Trophoblast cell (in vitro differentiated cells and primary cell): ENCODE measurements around the gene USP44. TPM values are rescaled to one million over a fixed set of nuclear protein-coding genes. Genes with fewer than 3 reads are reported as not detected.
A peak's percentile ranks its signal among the peaks of the same experiment; 100 is the strongest.

ENCODE experiments used
- DNase-seq, 2 donors: peaks; one replicate each; pipeline ENCODE4 v3.0.0-alpha.2; 2016
- H2AFZ ChIP-seq: 2 replicates; pipeline ENCODE4 v1.6.1; 2013; ENCODE audit warnings: low read length, moderate library complexity, mild to moderate bottlenecking; ENCODE audit not compliant: insufficient read depth, poor library complexity
- H2AK5ac ChIP-seq: 2 replicates; pipeline ENCODE4 v1.6.1; 2013; ENCODE audit warnings: mild to moderate bottlenecking, low read length
- H2BK120ac ChIP-seq: 2 replicates; pipeline ENCODE4 v1.6.1; 2013; ENCODE audit warnings: low read length, mild to moderate bottlenecking, moderate library complexity; ENCODE audit not compliant: insufficient read depth, poor library complexity
- H2BK12ac ChIP-seq: 2 replicates; pipeline ENCODE4 v1.6.1; 2013; ENCODE audit warnings: mild to moderate bottlenecking, low read length, moderate library complexity
- H2BK5ac ChIP-seq: 2 replicates; pipeline ENCODE4 v1.6.1; 2013; ENCODE audit warnings: low read length, low read depth, moderate library complexity, mild to moderate bottlenecking; ENCODE audit not compliant: poor library complexity
- H3K14ac ChIP-seq: 2 replicates; pipeline ENCODE4 v1.6.1; 2013; ENCODE audit warnings: mild to moderate bottlenecking, low read length
- H3K18ac ChIP-seq: 2 replicates; pipeline ENCODE4 v1.6.1; 2013; ENCODE audit warnings: mild to moderate bottlenecking, low read length
- H3K23ac ChIP-seq: 2 replicates; pipeline ENCODE4 v1.6.1; 2013; ENCODE audit warnings: low read length
- H3K27ac ChIP-seq: 2 replicates; pipeline ENCODE4 v1.5.1; 2013; ENCODE audit warnings: low read depth, mild to moderate bottlenecking, inconsistent platforms, low read length, moderate library complexity
- H3K27me3 ChIP-seq: 2 replicates; pipeline ENCODE4 v1.6.1; 2013; ENCODE audit warnings: inconsistent platforms, mild to moderate bottlenecking, low read length, moderate library complexity; ENCODE audit not compliant: insufficient read depth
- H3K36me3 ChIP-seq, 2 experiments: 1 replicate in 1 of 2; 2 replicates in 1 of 2; pipeline ENCODE4 v1.6.1; 2013; ENCODE audit warnings: low read length in 2 of 2, mild to moderate bottlenecking in 2 of 2, moderate library complexity in 1 of 2; ENCODE audit not compliant: insufficient read depth in 2 of 2, control insufficient read depth in 1 of 2
- H3K4ac ChIP-seq: 2 replicates; pipeline ENCODE4 v1.6.1; 2013; ENCODE audit warnings: low read depth, mild to moderate bottlenecking, low read length, moderate library complexity
- H3K4me1 ChIP-seq, 2 experiments: 1 replicate in 1 of 2; 2 replicates in 1 of 2; pipeline ENCODE4 v1.6.1; 2013; ENCODE audit warnings: low read length in 2 of 2, mild to moderate bottlenecking in 2 of 2, moderate library complexity in 1 of 2; ENCODE audit not compliant: insufficient read depth in 2 of 2, control insufficient read depth in 1 of 2
- H3K4me2 ChIP-seq: 2 replicates; pipeline ENCODE4 v1.6.1; 2013; ENCODE audit warnings: inconsistent platforms, mild to moderate bottlenecking, low read length, moderate library complexity
- H3K4me3 ChIP-seq: 2 replicates; pipeline ENCODE4 v1.5.1; 2013; ENCODE audit warnings: mild to moderate bottlenecking, low read depth, low read length, inconsistent platforms
- H3K79me1 ChIP-seq: one replicate; pipeline ENCODE4 v1.6.1; 2013; ENCODE audit warnings: low read length
- H3K79me2 ChIP-seq: 2 replicates; pipeline ENCODE4 v1.6.1; 2013; ENCODE audit warnings: low read length, mild to moderate bottlenecking; ENCODE audit not compliant: control insufficient read depth, insufficient read depth, poor library complexity
- H3K9ac ChIP-seq: 2 replicates; pipeline ENCODE4 v1.6.1; 2013; ENCODE audit warnings: mild to moderate bottlenecking, low read length
- H3K9me3 ChIP-seq: 2 replicates; pipeline ENCODE4 v1.6.1; 2013; ENCODE audit warnings: low read depth, mild to moderate bottlenecking, control low read depth, inconsistent platforms, low read length; ENCODE audit not compliant: insufficient read depth
- H4K12ac ChIP-seq: 2 replicates; pipeline ENCODE4 v1.6.1; 2013; ENCODE audit warnings: low read depth, mild to moderate bottlenecking, low read length, moderate library complexity
- H4K8ac ChIP-seq: 2 replicates; pipeline ENCODE4 v1.6.1; 2013; ENCODE audit warnings: low read depth, mild to moderate bottlenecking, low read length, moderate library complexity
- H4K91ac ChIP-seq: one replicate; pipeline ENCODE4 v1.6.1; 2013; ENCODE audit warnings: low read depth, mild to moderate bottlenecking, low read length, moderate library complexity
- WGBS: extraction: QIAGEN DNeasy Blood & Tissue Kit; methylation state at CpG from one replicate; pipeline ENCODE4 v1.1.7; 2013; ENCODE audit warnings: missing lambda C conversion rate; ENCODE audit not compliant: insufficient read length, insufficient coverage; ENCODE audit errors: extremely low coverage; 5-methylcytosine and 5-hydroxymethylcytosine counted together
- polyA plus RNA-seq: library from polyadenylated mRNA; stranded (reverse); fragments of 200-250 nt; gene quantifications from 2 replicates; pipeline ENCODE4 v1.2.3, GENCODE V29; 2013

The USP44 gene
- polyA plus RNA-seq, result 0.01 and 0.06 TPM in 2 replicates

GRCh38 chr12:95551305-95551704, at the start of gene USP44:
Gene USP44, minus strand, starts transcription at chr12:95551476. Its CDS starts 17,220 bp downstream, at chr12:95534256.
- peak within 1 kb of the TSS; percentile 20 for H3K4me2 ChIP-seq
- no peak for DNase-seq
- WGBS, result no CpG with 5 or more reads among the region's 9 CpGs

GRCh38 chr12:95600567-95600966, 49.3 kb upstream of the USP44 start:
- no peak overlapping the region for H2BK5ac ChIP-seq
- H3K4ac ChIP-seq, result no peak overlapping the region
- H3K27ac ChIP-seq, result no peak overlapping the region
- no peak overlapping the region for H3K14ac ChIP-seq
- no peaks in the 10 kb centered on the region for H3K27me3 ChIP-seq
- no CpG with 5 or more reads among the region's 8 CpGs for WGBS
- no peaks in the 10 kb centered on the region for H3K79me2 ChIP-seq
- H3K4me3 ChIP-seq, result no peak overlapping the region
- no peak overlapping the region for H2AFZ ChIP-seq
- no peak overlapping the region for H2BK12ac ChIP-seq
- no peak overlapping the region for H4K91ac ChIP-seq
- no peaks in the 10 kb centered on the region for H3K79me1 ChIP-seq
- no peak overlapping the region for H3K23ac ChIP-seq
- no peaks in the 10 kb centered on the region for H3K9me3 ChIP-seq
- no peak overlapping the region for H2AK5ac ChIP-seq
- H3K9ac ChIP-seq, result no peak overlapping the region
- DNase-seq, result no peak
- no peaks in the 10 kb centered on the region for H3K36me3 ChIP-seq
- H2BK120ac ChIP-seq, result no peak overlapping the region
- no peak overlapping the region for H4K8ac ChIP-seq
- no peak overlapping the region for H3K18ac ChIP-seq
- no peak overlapping the region for H3K4me2 ChIP-seq
- H3K4me1 ChIP-seq, result no peaks in the 10 kb centered on the region
- no peak overlapping the region for H4K12ac ChIP-seq

More at GRCh38 chr12:95551305-95551704, at the start of gene USP44:
- Histone ChIP-seq H3K4me1 (peaks cover 9 to 11% of the 10 kb centered on the region in 2 experiments), H3K9me3 (peaks cover 6% of the 10 kb centered on the region), H3K9ac (no peak within 1 kb of the TSS), H3K27me3 (peaks cover 31% of the 10 kb centered on the region), H3K18ac (no peak within 1 kb of the TSS), H3K14ac (no peak within 1 kb of the TSS), H2BK12ac (no peak within 1 kb of the TSS), H3K4me3 (no peak within 1 kb of the TSS), H2BK5ac (no peak within 1 kb of the TSS), H3K79me2 (no peaks in the 10 kb centered on the region), H3K4ac (no peak within 1 kb of the TSS), H3K36me3 (no peaks in the 10 kb centered on the region), H3K23ac (no peak within 1 kb of the TSS), H2BK120ac (no peak within 1 kb of the TSS), H3K79me1 (no peaks in the 10 kb centered on the region), H3K27ac (no peak within 1 kb of the TSS), H2AFZ (no peak within 1 kb of the TSS), H4K8ac (no peak within 1 kb of the TSS), H4K91ac (no peak within 1 kb of the TSS), H4K12ac (no peak within 1 kb of the TSS), H2AK5ac (no peak within 1 kb of the TSS)

GRCh38 chr12:95599880-95600279, 48.6 kb upstream of the USP44 start:
- DNase-seq, result no peak
- Histone ChIP-seq H3K4me3 (no peak overlapping the region), H4K8ac (no peak overlapping the region), H3K79me2 (no peaks in the 10 kb centered on the region), H4K12ac (no peak overlapping the region), H3K27me3 (no peaks in the 10 kb centered on the region), H3K18ac (no peak overlapping the region), H3K4me1 (no peaks in the 10 kb centered on the region), H2AK5ac (no peak overlapping the region), H2BK5ac (no peak overlapping the region), H3K79me1 (no peaks in the 10 kb centered on the region), H2BK120ac (no peak overlapping the region), H3K27ac (no peak overlapping the region), H3K9ac (no peak overlapping the region), H3K23ac (no peak overlapping the region), H3K4me2 (no peak overlapping the region), H2AFZ (no peak overlapping the region), H2BK12ac (no peak overlapping the region), H3K14ac (no peak overlapping the region), H3K9me3 (no peaks in the 10 kb centered on the region), H4K91ac (no peak overlapping the region), H3K4ac (no peak overlapping the region), H3K36me3 (no peaks in the 10 kb centered on the region)
- WGBS, result no CpG with 5 or more reads among the region's 5 CpGs

- Histone ChIP-seq H3K79me2 (no peaks in the 10 kb centered on the region), H4K91ac (no peak overlapping the region), H3K27ac (no peak overlapping the region), H2BK12ac (no peak overlapping the region), H3K9me3 (no peaks in the 10 kb centered on the region), H2AK5ac (no peak overlapping the region), H3K27me3 (no peaks in the 10 kb centered on the region), H3K9ac (no peak overlapping the region), H4K12ac (no peak overlapping the region), H3K14ac (no peak overlapping the region), H3K23ac (no peak overlapping the region), H2AFZ (no peak overlapping the region), H2BK5ac (no peak overlapping the region), H3K4me2 (no peak overlapping the region), H3K18ac (no peak overlapping the region), H3K4ac (no peak overlapping the region), H3K79me1 (no peaks in the 10 kb centered on the region), H3K4me1 (no peaks in the 10 kb centered on the region), H2BK120ac (no peak overlapping the region), H3K4me3 (no peak overlapping the region), H3K36me3 (no peaks in the 10 kb centered on the region), H4K8ac (no peak overlapping the region)
- WGBS, result no CpG with 5 or more reads among the region's 2 CpGs
- no peak for DNase-seq
These were observed 42.9 kb upstream of the USP44 start for GRCh38 chr12:95594136-95594535.
